Measurements from ENCODE around the gene SLC35F3.

GRCh38 chr1:233863901-233864545 lies 40.5 kb upstream of the SLC35F3 start:
- no peak for TF ChIP-seq POLR2A (IDR thresholded peaks at IDR 0.05)
- TF ChIP-seq CTCF (IDR thresholded peaks at IDR 0.05) = no peak
- TF ChIP-seq EP300 (IDR thresholded peaks at IDR 0.05) = no peak

All from ovary (tissue), 3 donors.